ENCODE results near the gene CHMP2A. TPM values are rescaled to one million over a fixed set of nuclear protein-coding genes. Genes with fewer than 3 reads are reported as not detected.

Gene CHMP2A
- total and polyA plus RNA-seq, 2 of the 4 experiments (the other 2 are of a cell fraction): 105 to 183 TPM

- Histone ChIP-seq H4K91ac (ENCODE audit: insufficient read depth, low read depth, low read length) (no peak overlapping the region), H3K56ac (ENCODE audit: extremely low read depth, insufficient read depth, low read length) (no peak overlapping the region; the same call in 1 of the 2 replicates), H4K20me1 (ENCODE audit: insufficient read depth, low read length) (no peaks in the 10 kb centered on the region), H2BK120ac (ENCODE audit: low read depth, low read length) (no peak overlapping the region), H4K8ac (ENCODE audit: low read depth in 2 of 2, low read length in 2 of 2) (no peak overlapping the region), H3K9ac (ENCODE audit: low read depth, low read length) (no peak overlapping the region), H3K4me1 (ENCODE audit: control insufficient read depth, insufficient read depth, low read length) (no peaks in the 10 kb centered on the region), H3K14ac (replicated peaks; ENCODE audit: low read depth, low read length) (no peak overlapping the region), H3K36me3 (ENCODE audit: control insufficient read depth, insufficient read depth, low read length) (no peaks in the 10 kb centered on the region), H2AFZ (replicated peaks; ENCODE audit: low read length, poor library complexity) (no peak overlapping the region), H3K27me3 (ENCODE audit: control insufficient read depth, insufficient read depth, low read length) (peaks cover 24% of the 10 kb centered on the region), H3K4me3 (ENCODE audit: insufficient read depth, low read depth, low read length) (no peak overlapping the region), H2BK5ac (ENCODE audit: low read depth, low read length, poor library complexity, severe bottlenecking) (no peak overlapping the region), H3K9me1 (ENCODE audit: insufficient read depth, low read length) (no peaks in the 10 kb centered on the region), H2AK5ac (ENCODE audit: low read depth, low read length) (no peak overlapping the region), H4K5ac (ENCODE audit: low read depth, low read length) (no peak overlapping the region), H3K9me3 (ENCODE audit: control insufficient read depth, insufficient read depth, low read length) (0 out of 2 replicates have a peak, but pooled peaks cover 2% of the 10 kb centered on the region), H2BK20ac (ENCODE audit: low read depth, low read length) (no peak overlapping the region), H3K79me1 (ENCODE audit: low read depth in 1 of 2, low read length in 2 of 2) (no peaks in the 10 kb centered on the region), H3K23ac (ENCODE audit: low read depth, low read length) (no peak overlapping the region), H3K18ac (ENCODE audit: low read depth, low read length) (no peak overlapping the region), H3K27ac (ENCODE audit: insufficient read depth, low read length) (no peak overlapping the region), H3K4me2 (ENCODE audit: low read depth, low read length) (no peak overlapping the region), H3K4ac (ENCODE audit: low read depth, low read length) (no peak overlapping the region), H2AK9ac (replicated peaks; ENCODE audit: low read depth, low read length, poor library complexity) (no peak overlapping the region), H2BK15ac (ENCODE audit: low read depth, low read length) (no peak overlapping the region)
- dilution Hi-C loops (cut with HindIII; ENCODE audit: low sequenced_read_pairs, unreplicated experiment): no loop called here
- intact Hi-C loops (cut with micrococcal nuclease): no loop called here
- in situ Hi-C loops (cut with MboI; ENCODE audit: low sequenced_read_pairs): no loop called here
- TF ChIP-seq MAFK (IDR thresholded peaks at IDR 0.05; ENCODE audit: low read depth, low read length): 0 out of 2 replicates have a peak, but pooled peaks have one; percentile 24
- no peak for TF ChIP-seq USF2 (IDR thresholded peaks at IDR 0.05; ENCODE audit: low read depth, low read length)
- DNase-seq: no peak
- no TSS peak for BruUV-seq (replicated peaks)
- no peak for ATAC-seq (ENCODE audit: low read depth)
- POLR2A ChIA-PET (ENCODE audit: unreplicated experiment): no interaction called here
- CTCF ChIA-PET: no interaction called here
- WGBS, 2 experiments (ENCODE audit: extremely low coverage in 2 of 2, insufficient read length in 1 of 2): no CpG with 5 or more reads among the region's 3 CpGs
Observed at GRCh38 chr19:58529405-58529804, 25.5 kb downstream of the CHMP2A start.
